GM03348 (cell line): Measurements from ENCODE around the gene GRWD1.

Source experiments
- DNase-seq: peaks from one replicate; pipeline ENCODE4 v3.0.0; 2012; ENCODE audit warnings: low spot score

GRWD1 gene

DNA sequence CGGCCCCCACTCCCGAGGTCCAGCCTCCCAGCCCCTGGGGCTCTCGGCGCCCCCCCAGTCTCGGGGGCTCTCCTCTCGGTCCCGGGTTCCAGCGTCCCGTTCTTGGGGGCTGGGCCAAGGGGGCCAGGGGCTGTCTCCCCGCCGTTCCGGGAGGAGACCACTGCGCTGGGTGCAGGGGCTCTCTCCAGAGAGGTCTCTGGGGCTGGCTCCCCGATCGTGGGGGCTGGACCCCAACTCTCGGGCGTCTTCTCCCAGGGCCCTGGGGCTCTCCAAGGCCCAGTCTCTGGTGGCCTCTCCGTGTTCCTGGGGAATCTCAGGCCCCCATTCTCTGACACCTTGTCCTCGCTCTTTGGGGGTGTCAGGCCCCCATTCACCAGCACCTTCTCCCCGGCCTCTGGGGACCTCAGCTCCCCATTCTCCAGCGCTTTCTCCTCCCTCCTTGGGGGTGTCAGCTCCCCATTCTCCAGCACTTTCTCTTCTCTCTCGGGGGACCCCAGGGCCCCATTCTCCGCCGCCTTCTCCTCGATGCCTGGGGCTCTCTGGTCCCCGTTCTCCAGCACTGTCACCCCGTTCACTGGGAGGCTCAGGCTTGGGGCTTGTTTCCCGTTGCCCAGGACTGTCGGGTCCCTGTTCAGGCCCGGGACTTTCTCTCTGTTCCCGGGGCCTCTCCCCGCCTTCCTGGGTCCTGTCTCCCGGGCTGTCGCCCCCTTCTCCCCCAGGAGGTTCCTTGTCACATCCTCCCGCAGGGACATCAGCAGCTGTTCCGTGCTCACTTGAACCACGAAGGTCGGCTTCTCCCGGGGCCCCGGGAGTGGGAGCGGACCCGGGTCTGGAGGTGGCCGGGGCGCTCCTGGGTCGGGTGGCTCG is 52.2 kb downstream of the GRWD1 start:
- DNase-seq, result no peak

DNA sequence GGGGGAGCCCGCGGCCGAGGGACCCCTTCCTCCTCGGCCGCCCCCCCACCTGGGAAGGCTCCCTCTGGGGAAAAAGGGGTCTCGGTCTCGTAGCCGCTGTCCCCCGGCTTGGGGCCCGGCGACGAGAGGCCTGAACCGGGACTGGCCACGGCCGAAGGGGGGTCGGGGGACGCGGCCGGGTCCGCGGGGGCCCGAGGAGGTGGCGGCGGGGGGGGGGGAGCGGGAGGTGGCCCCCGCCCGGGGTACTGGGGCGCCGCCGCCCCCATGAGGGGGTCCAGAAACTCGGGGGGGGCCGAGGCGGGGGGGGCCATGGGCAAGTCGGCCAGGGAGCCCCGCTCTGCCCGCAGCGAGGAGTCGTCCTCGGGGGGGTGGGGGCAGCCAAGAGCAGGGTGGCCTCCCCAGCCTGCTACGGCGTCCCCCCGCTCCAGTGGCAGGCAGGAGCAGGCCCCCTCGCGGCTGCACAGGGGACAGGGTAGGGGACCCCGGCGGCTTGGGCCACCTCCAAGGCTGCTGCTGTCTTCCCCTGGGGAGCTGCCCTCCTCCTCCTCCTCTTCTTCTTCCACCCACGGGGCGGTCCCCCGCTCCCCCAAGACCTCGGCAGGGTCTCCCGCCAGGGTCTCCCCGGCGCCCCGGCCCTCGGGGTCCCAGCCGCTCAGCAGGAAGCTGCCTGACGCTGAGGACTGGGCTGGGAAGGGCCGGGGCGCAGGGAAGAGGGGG is 53.0 kb downstream of the GRWD1 start:
- DNase-seq, result no peak

DNA sequence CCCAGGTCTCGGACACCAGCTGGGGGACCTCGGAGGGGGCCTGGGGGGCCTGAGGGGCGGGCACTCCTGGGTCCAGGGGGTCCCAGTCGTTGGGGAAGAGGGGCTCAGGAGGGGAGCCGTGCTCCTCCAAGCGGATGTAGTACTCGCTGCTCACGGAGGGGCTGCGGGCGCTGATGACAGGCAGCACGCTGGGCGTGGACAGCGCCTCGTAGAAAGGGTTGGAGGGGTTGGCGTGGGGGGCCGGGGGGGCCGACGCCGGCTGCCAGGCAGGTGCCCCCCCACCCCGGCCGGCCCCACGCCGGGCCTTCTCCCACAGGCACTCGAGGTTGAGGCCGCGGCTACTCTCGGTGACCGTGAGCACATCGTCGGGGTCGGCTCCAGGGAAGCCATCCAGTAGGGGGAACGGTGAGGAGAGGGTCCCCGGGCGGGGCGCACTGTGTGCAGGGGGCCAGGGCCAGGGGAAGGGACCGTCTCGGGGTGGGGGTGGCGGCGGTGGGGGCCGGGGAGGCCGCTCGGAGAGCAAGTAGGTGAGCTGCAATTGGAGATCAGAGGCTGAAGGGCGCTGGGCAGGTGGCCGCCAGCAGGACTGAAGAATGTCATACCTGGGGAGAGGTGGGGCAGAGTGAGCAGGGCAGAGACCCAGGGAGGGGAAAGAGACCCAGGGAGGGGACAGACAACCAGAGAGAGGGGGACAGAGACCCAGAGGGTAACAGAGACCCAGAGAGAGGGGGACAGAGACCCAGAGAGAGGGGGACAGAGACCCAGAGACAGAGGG is 53.7 kb downstream of the GRWD1 start:
- no peak for DNase-seq

DNA sequence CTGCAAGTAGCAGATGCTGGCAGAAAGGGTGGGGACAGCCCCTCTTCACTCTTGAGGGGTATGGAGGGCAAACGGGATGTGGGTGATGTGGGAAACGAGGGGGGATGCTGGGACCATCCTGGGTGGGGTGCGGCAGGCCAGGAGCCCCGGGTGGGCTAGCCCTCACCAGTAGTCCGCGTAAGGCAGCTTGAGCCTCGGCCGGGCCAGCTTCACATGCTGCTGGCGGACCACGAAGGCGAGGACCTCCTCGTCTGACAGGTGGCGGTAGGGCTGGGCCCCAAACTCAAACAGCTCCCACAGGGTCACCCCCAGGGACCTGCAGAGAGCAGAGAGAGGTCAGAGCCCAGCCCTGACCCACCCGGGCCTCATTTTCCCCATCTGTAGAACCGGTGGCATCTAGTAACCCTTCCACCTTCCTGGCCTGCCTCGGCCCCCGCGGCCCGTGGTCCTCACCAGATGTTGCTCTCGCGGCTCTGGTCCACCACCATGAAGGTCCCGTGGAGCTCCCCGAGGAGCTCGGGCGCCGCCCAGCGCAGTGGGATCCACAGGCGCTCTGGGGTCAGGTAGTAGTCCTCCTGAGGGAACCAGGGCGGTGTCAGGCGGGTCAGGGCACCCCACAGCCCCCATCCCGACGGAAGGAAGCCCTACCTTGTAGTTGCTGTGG is 55.2 kb downstream of the GRWD1 start:
- DNase-seq, result no peak

DNA sequence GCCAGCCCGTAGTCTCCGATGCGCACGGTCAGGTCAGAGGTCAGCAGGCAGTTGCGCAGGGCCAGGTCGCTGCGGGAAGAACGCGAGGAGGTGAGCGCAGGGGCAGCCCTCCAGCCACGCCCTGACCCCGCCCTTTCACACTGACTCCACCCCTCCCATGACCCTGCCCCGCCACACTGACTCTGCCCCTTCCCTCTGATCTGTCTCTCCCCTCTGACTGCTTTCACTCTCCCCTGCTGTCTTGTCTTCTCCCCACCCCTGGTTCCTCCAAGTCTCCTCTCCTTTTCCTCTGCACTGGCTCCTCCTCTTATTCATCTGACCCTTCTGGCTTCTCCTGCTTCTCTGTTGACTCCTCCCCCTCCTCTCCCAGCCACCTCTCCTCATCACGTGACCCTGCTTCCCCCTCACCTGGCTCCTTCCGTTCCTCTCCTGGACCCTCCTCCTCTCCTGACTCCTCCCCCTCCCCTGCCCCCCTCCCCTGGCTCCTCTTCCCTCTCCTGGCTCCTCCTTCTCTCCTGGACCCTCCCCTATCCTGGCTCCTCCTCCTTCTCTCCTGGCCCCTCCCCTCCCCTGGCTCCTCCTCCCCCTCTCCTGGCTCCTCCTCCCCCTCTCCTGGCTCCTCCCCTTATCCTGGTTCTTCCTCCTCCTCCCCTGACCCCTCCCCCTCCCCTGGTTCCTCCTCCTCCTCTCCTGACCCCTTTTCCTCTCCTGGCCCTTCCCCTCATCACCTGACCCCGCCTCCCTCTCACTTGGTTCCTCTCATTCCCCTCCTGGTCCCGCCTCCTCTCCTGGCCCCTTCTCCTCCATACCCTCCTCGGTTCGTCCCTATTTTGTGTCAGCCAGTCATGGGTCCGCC is 55.9 kb downstream of the GRWD1 start:
- peak; percentile 34 for DNase-seq

DNA sequence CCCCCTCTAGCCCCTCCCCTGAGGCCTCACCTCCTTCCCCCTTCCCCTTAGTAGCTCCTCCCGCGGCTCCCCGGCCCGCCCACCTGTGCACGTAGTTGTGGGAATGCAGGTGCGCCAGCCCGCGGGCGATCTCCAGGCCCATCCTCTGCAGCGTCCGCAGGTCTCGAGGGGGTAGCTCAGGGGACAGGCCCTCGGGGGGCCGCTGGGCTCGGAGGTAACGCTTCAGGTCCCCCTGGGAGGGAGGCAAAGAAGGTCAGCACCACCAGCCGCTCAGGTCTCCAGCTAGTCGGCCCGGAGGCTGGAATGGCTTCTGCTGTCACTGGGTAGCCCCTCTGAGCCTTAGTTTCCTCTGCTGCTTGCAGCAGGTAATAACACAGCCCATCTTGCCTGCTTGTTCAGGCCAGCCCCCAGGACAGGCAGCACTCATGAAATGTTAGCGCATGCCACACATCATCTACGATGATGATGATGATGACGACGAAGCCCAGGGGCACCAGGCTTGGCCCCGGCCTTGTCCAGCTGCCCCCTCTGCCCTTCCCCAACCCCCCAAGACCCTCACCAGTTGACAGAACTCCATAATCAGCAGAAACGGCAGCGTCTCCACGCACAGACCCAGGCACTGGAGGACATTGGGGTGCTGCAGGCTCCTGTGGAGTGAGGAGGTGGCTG is 56.7 kb downstream of the GRWD1 start:
- DNase-seq, result no peak

DNA sequence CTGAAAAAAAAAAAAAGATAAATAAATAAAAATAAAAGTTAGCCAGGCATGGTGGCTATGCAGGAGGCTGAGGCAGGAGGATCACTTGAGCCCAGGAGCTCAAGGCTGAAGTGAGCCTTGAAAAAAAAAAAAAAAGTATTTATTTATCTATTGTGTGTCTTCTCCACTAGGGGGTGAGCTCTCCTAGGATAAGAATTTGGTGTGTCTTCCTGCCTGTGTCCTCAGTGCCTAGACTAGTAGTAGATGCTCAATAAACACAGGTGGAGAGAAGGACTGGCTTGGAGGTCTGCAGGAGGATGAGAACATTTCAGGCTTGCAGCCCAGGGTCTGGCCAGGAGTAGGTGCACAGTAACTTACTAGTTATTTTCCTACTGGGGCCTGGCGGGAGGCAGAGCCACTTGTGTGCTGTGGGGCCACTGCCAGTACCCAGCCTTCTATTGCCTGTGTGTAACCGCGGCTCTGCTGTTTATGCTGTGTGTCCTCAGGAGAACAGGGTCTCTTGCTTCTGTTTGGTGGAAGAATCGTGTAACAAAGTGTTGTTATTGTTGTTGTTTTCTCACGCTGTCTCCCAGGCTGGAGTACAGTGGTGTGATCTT is 60.5 kb downstream of the GRWD1 start:
- peak; percentile 73 for DNase-seq
